ENCODE results near the gene MAP4K2. TPM values are rescaled to one million over a fixed set of nuclear protein-coding genes. Genes with fewer than 3 reads are reported as not detected.
A peak's percentile ranks its signal among the peaks of the same experiment; 100 is the strongest.

The MAP4K2 gene
- total and polyA plus RNA-seq, 9 of the 15 experiments (the other 6 are each of a cell fraction or from before 2014, with no cell fraction given), result 0.13 to 14.5 (median 7.3) TPM

DNA sequence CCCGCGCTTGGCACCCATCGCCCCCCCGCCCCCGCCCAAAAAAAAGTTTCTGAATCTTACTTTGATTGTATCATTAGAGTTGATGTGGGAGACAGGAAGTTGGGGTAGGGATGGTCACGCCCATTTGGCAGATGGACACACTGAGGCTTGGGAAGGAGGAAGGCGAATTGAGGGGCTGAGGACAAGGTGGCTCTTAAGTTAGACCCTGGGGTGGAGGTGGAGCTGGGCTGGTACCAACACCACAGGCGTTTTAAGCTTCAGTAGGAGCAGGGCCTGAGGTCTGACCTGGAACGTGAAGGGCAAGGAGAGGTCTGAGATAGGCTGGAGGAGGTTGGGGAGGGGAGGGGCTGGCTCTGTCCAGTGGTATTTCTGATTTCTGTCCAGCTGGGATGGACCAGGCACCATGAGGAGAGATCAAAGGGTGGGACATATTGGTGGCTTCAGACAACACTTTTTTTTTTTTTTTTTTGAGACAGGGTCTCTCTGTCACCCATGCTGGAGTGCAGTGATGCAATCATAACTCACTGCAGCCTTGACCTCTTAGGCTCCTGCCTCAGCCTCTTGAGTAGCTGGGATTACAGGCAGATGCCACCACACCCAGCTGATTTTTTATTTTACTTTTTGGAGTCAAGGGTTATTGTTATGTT lies 42.2 kb upstream of the MAP4K2 start (continued):
- TF ChIP-seq SMARCE1 (IDR thresholded peaks at IDR 0.05) (peak; percentile 62; the same call in 1 of the 2 replicates), TCFL5 (CRISPR knock-in tag; conservative IDR thresholded peaks at IDR 0.05) (no peak), CBFA2T3 (IDR thresholded peaks at IDR 0.05) (0 out of 2 replicates have a peak, but pooled peaks have one; percentile 7), GATAD2A (IDR thresholded peaks at IDR 0.05) (no peak), SNRNP70 (optimal IDR thresholded peaks at IDR 0.05; ENCODE audit: low read depth, low read length) (no peak), HDAC6 (IDR thresholded peaks at IDR 0.05; ENCODE audit: low read depth, low read length) (no peak), RCOR1 (IDR thresholded peaks at IDR 0.05; ENCODE audit: borderline replicate concordance in 1 of 2, low read depth in 2 of 2, low read length in 2 of 2) (peak; percentile 90 to 99; a peak in 3 of 4 replicates), TRIM24 (IDR thresholded peaks at IDR 0.05) (peak; percentile 26 to 48; a peak in 2 of 4 replicates), ZNF699 (CRISPR knock-in tag; IDR thresholded peaks at IDR 0.05; ENCODE audit: insufficient replicate concordance) (no peak), YY1 (IDR thresholded peaks at IDR 0.05; ENCODE audit: borderline replicate concordance in 1 of 3, control insufficient read depth in 1 of 3, extremely low read depth in 1 of 3, insufficient read depth in 3 of 3, insufficient read length in 1 of 3, insufficient replicate concordance in 2 of 3, low read depth in 1 of 3, low read length in 2 of 3) (peak in 1 of 3 experiments; percentile 1), GABPA (tag; conservative IDR thresholded peaks at IDR 0.05; ENCODE audit: low read depth) (peak; percentile 11), TCF7L2 (IDR thresholded peaks at IDR 0.05; ENCODE audit: low read depth, low read length) (no peak), KDM4B (IDR thresholded peaks at IDR 0.05; ENCODE audit: borderline replicate concordance in 2 of 2, low read depth in 1 of 2) (no peak), NCOA4 (IDR thresholded peaks at IDR 0.05; ENCODE audit: partially characterized antibody) (peak; percentile 92), POLR2AphosphoS2 (IDR thresholded peaks at IDR 0.05; ENCODE audit: low read length) (no peak), SNIP1 (IDR thresholded peaks at IDR 0.05; ENCODE audit: low read depth) (0 out of 2 replicates have a peak, but pooled peaks have one; percentile 36), DIDO1 (tag; IDR thresholded peaks at IDR 0.05; ENCODE audit: low read depth) (no peak), ZNF347 (CRISPR knock-in tag; IDR thresholded peaks at IDR 0.05; ENCODE audit: low read depth) (no peak), ERF (CRISPR knock-in tag; IDR thresholded peaks at IDR 0.05) (no peak), KLF16 (IDR thresholded peaks at IDR 0.05) (no peak), E2F5 (CRISPR knock-in tag; IDR thresholded peaks at IDR 0.05) (no peak), DACH1 (IDR thresholded peaks at IDR 0.05; ENCODE audit: partially characterized antibody) (peak; percentile 58)
- TF ChIP-seq, protein P1, sequence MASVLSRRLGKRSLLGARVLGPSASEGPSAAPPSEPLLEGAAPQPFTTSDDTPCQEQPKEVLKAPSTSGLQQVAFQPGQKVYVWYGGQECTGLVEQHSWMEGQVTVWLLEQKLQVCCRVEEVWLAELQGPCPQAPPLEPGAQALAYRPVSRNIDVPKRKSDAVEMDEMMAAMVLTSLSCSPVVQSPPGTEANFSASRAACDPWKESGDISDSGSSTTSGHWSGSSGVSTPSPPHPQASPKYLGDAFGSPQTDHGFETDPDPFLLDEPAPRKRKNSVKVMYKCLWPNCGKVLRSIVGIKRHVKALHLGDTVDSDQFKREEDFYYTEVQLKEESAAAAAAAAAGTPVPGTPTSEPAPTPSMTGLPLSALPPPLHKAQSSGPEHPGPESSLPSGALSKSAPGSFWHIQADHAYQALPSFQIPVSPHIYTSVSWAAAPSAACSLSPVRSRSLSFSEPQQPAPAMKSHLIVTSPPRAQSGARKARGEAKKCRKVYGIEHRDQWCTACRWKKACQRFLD (CRISPR knock-in tag; IDR thresholded peaks at IDR 0.05), result no peak; the same call in 1 of the 2 replicates
- TF ChIP-seq, protein P2, sequence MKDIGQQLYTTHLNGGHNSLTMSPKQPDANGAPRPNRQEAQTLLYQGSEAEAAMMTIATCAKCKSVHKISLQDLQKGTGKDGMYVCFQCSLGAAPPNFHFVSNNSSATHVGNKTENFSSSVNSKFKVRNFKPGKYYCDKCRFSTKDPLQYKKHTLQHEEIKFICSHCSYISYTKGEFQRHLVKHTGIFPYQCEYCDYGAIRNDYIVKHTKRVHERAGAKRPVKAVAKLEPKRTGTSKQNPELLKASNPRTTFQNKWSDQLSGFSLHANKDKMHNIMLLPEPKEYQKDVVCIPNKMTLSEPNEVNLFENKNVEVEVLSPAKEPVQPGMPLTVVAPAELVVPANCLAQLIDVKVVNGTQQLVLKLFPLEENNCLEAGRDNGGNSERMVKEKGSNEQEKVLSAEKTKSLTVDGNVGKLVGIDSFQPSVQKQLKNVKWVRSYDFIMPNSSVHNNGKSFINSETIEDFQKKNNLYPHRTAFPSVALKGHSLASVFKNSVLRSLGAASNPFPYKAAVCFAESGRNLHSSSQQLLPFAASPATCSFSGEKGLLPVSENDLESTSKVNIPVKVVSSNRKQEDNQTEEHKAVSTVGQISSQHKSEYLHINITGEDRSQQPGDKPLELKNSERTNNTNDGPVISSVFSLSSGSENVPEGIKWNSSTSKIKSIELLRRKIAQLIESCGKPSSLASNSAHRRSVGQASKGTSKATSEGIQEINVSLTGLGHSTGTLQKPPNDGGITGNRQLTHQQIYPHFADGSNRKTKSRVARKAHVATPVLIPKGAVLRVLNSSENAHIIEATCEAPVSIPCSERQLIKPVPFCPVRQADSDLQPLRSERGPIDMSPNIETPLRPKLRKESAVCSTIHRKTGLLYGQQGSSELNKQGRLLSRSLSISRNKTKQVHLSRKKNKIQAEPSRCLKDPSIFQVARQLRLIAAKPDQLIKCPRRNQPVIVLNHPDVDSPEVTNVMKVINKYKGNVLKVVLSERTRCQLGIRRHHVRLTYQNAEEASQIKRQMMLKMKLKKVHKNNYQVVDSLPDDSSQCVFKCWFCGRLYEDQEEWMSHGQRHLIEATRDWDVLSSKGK (CRISPR knock-in tag; IDR thresholded peaks at IDR 0.05), result no peak

Measured in K562 (cell line).